GM23338 (cell line): ENCODE measurements around the gene NUCB1. TPM values are rescaled to one million over a fixed set of nuclear protein-coding genes. Genes with fewer than 3 reads are reported as not detected.

ENCODE experiments used
- ATAC-seq: fragments of 200-7000 bp; cut with Tn5 transposase; 3 replicates; pipeline ENCODE4 v1.9.1; 2020
- DNase-seq: peaks from one replicate; pipeline ENCODE4 v3.0.0-alpha.2; 2015; ENCODE audit warnings: low spot score
- H2AFZ ChIP-seq: fragments of 200-600 bp; sonication (generic); 2 replicates; pipeline ENCODE4 v1.8.0; 2016; ENCODE audit warnings: antibody characterized with exemption, mild to moderate bottlenecking, moderate library complexity
- H3F3A ChIP-seq: fragments of 200-600 bp; sonication (generic); replicated peaks from 2 replicates; pipeline ENCODE4 v1.8.0; 2017; ENCODE audit warnings: antibody characterized with exemption, mixed run types, low read depth
- H3K27ac ChIP-seq: fragments of 200-600 bp; sonication (generic); 2 replicates; pipeline ENCODE4 v1.6.1; 2016; ENCODE audit warnings: low read depth
- H3K27me3 ChIP-seq: fragments of 200-600 bp; sonication (generic); 2 replicates; pipeline ENCODE4 v1.8.0; 2016; ENCODE audit warnings: mild to moderate bottlenecking, mixed run types, moderate library complexity; ENCODE audit not compliant: insufficient read depth
- H3K36me3 ChIP-seq: fragments of 200-600 bp; sonication (generic); 2 replicates; pipeline ENCODE4 v1.8.0; 2016; ENCODE audit warnings: mild to moderate bottlenecking; ENCODE audit not compliant: insufficient read depth
- H3K4me1 ChIP-seq: fragments of 200-600 bp; sonication (generic); 2 replicates; pipeline ENCODE4 v1.8.0; 2016; ENCODE audit warnings: mild to moderate bottlenecking, moderate library complexity; ENCODE audit not compliant: insufficient read depth
- H3K4me2 ChIP-seq: fragments of 200-600 bp; sonication (generic); 2 replicates; pipeline ENCODE4 v1.7.1; 2017; ENCODE audit warnings: mixed run types
- H3K4me3 ChIP-seq: fragments of 200-600 bp; sonication (generic); 2 replicates; pipeline ENCODE4 v1.6.1; 2016; ENCODE audit warnings: mixed run types
- H3K79me2 ChIP-seq: fragments of 200-600 bp; sonication (generic); replicated peaks from 2 replicates; pipeline ENCODE4 v1.8.0; 2017; ENCODE audit warnings: mild to moderate bottlenecking; ENCODE audit not compliant: insufficient read depth
- H3K9me2 ChIP-seq: fragments of 200-600 bp; sonication (generic); 2 replicates; pipeline ENCODE4 v1.8.0; 2017; ENCODE audit not compliant: insufficient read depth
- H4K20me1 ChIP-seq: fragments of 200-600 bp; sonication (generic); replicated peaks from 2 replicates; pipeline ENCODE4 v1.8.0; 2017; ENCODE audit warnings: mild to moderate bottlenecking; ENCODE audit not compliant: insufficient read depth
- H3K27ac Mint-ChIP-seq: 2 replicates; pipeline ENCODE4 v1.8.0; 2020; ENCODE audit warnings: inconsistent platforms, mild to moderate bottlenecking, moderate library complexity, mixed read lengths
- H3K27me3 Mint-ChIP-seq: 3 replicates; pipeline ENCODE4 v1.8.0; 2022; ENCODE audit warnings: low read depth, mild to moderate bottlenecking, moderate library complexity, mixed read lengths, inconsistent platforms; ENCODE audit not compliant: insufficient read depth, poor library complexity
- H3K36me3 Mint-ChIP-seq: 3 replicates; pipeline ENCODE4 v1.8.0; 2021; ENCODE audit warnings: low read depth, mild to moderate bottlenecking, inconsistent platforms, moderate library complexity, mixed read lengths
- H3K4me1 Mint-ChIP-seq: 3 replicates; pipeline ENCODE4 v1.8.0; 2020; ENCODE audit warnings: mild to moderate bottlenecking, inconsistent platforms, mixed read lengths
- H3K4me3 Mint-ChIP-seq: 3 replicates; pipeline ENCODE4 v1.8.0; 2021; ENCODE audit warnings: moderate library complexity, mild to moderate bottlenecking, inconsistent platforms, mixed read lengths
- H3K9me3 Mint-ChIP-seq: 3 replicates; pipeline ENCODE4 v1.8.0; 2020; ENCODE audit warnings: moderate library complexity, mild to moderate bottlenecking, inconsistent platforms, mixed read lengths
- CREB1 ChIP-seq: fragments of 250-450 bp; sonication (Bioruptor Pico); IDR thresholded peaks from 2 replicates; pipeline ENCODE4 v1.5.0; 2020; ENCODE audit warnings: low read depth, mild to moderate bottlenecking, moderate library complexity
- CTCF ChIP-seq, 2 experiments: fragments of 200-600 bp in 1 of 2; sonication (generic) in 1 of 2; conservative IDR thresholded peaks; 2 replicates each; pipeline versions ENCODE4 v1.5.1 to v1.6.1; 2016 to 2017; ENCODE audit warnings: antibody characterized with exemption in 2 of 2, low read depth in 2 of 2, mild to moderate bottlenecking in 2 of 2, moderate library complexity in 1 of 2
- POLR2AphosphoS5 ChIP-seq: IDR thresholded peaks from 2 replicates; pipeline ENCODE4 v1.6.1; 2016; ENCODE audit warnings: antibody characterized with exemption, low read depth
- REST ChIP-seq: IDR thresholded peaks from one replicate; pipeline ENCODE4 v1.6.1; 2018; ENCODE audit warnings: antibody characterized with exemption; ENCODE audit not compliant: unreplicated experiment
- ZNF331 ChIP-seq: fragments of 250-450 bp; sonication (Bioruptor Pico); IDR thresholded peaks from 2 replicates; pipeline ENCODE4 v1.5.0; 2020; ENCODE audit warnings: low read depth, mild to moderate bottlenecking, moderate library complexity
- ZNF462 ChIP-seq: fragments of 250-450 bp; sonication (Bioruptor Pico); IDR thresholded peaks from 2 replicates; pipeline ENCODE4 v1.5.0; 2020; ENCODE audit warnings: mild to moderate bottlenecking, moderate library complexity
- polyA plus RNA-seq: library from polyadenylated mRNA; unstranded; fragments of >200 nt; fragmentation: Nextera tagmentation; extraction: Ambion mirVana; gene quantifications from 2 replicates; pipeline ENCODE4 v1.2.1, GENCODE V29; 2016
- total RNA-seq: library from RNA; depleted of rRNA; stranded (reverse); fragments of >200 nt; shearing (Covaris generic); gene quantifications from 2 replicates; pipeline ENCODE4 v1.2.3, GENCODE V29; 2014

Gene NUCB1
- total and polyA plus RNA-seq, 2 experiments from 2014 or later, result 57.1 to 163 TPM

- no peak for TF ChIP-seq REST
- no peak for TF ChIP-seq ZNF331 (CRISPR knock-in tag)
These were observed 38.1 kb downstream of the NUCB1 start (continued) for GRCh38 chr19:48938256-48938655.

GRCh38 chr19:48940902-48941301 is 40.8 kb downstream of the NUCB1 start:
- Histone ChIP-seq H3K4me2 (no peak overlapping the region), H2AFZ (no peak overlapping the region), H3K36me3 (no peaks in the 10 kb centered on the region), H3K9me2 (no peaks in the 10 kb centered on the region), H3K27me3 (no peaks in the 10 kb centered on the region), H3K79me2 (no peaks in the 10 kb centered on the region), H3K27ac (no peak overlapping the region), H4K20me1 (no peaks in the 10 kb centered on the region), H3K4me3 (no peak overlapping the region), H3F3A (no peaks in the 10 kb centered on the region), H3K4me1 (no peaks in the 10 kb centered on the region)
- H3K27ac Mint-ChIP-seq, result no peak overlapping the region
- TF ChIP-seq CREB1 (no peak), CTCF (conservative IDR thresholded peaks at IDR 0.05; ENCODE audit: low read depth in 2 of 2) (no peak), POLR2AphosphoS5 (no peak), ZNF331 (CRISPR knock-in tag) (peak; percentile 54; the same call in 1 of the 2 replicates), ZNF462 (CRISPR knock-in tag) (no peak)
- H3K4me3 Mint-ChIP-seq, result no peak overlapping the region
- H3K27me3 Mint-ChIP-seq, result peaks cover 6% of the 10 kb centered on the region
- DNase-seq, result no peak
- peaks cover 30% of the 10 kb centered on the region for H3K36me3 Mint-ChIP-seq
- no peaks in the 10 kb centered on the region; the same call in 2 of the 3 replicates for H3K4me1 Mint-ChIP-seq
- no peak for ATAC-seq
- peaks cover 2% of the 10 kb centered on the region; the same call in 1 of the 3 replicates for H3K9me3 Mint-ChIP-seq
